ENCODE data around the gene SH3PXD2A.

GRCh38 chr10:103798511-103798910 is 56.9 kb downstream of the SH3PXD2A start:
- TF ChIP-seq CTCF (IDR thresholded peaks at IDR 0.05) (no peak), POLR2A (IDR thresholded peaks at IDR 0.05) (no peak)
